GM10248 (cell line): ENCODE results near the gene CTDSPL.
"Not testable (repeated sequence)": the region's sequence is repeated elsewhere in the genome, so short reads cannot be mapped to it uniquely, and the experiment has no call there.

Experiments
- CTCF ChIA-PET: fragments of 300-600 bp; sonication (Branson Sonifier 250); formaldehyde crosslinking; extraction: SDS; loops from one replicate; lab custom pipeline; 2021; ENCODE audit warnings: antibody characterized with exemption; lab: Yijun Ruan, JAX
- POLR2A ChIA-PET: fragments of 350-650 bp; sonication (Branson Sonifier 250); formaldehyde crosslinking; extraction: SDS; loops from one replicate; lab custom pipeline; 2020; ENCODE audit warnings: antibody characterized with exemption; lab: Yijun Ruan, JAX
- DNase-seq: peaks from one replicate; pipeline ENCODE4 v3.0.0; 2012; ENCODE audit errors: extremely low spot score
- CTCF ChIP-seq: IDR thresholded peaks from 2 replicates; pipeline ENCODE4 v1.5.1; 2012; ENCODE audit warnings: mild to moderate bottlenecking, low read depth; ENCODE audit errors: extremely low read depth, missing control alignments, control extremely low read depth

CTDSPL gene

GRCh38 chr3:37968199-37968598, 106.5 kb downstream of the CTDSPL start:
- ChIA-PET POLR2A (no interaction called here), CTCF (interaction anchor here (0.8 to 13.1 kb wide), 18 partner anchors 7 to 410 kb away, joined by 3 to 331 read pairs (median 6); no protein-coding TSS in a partner anchor)
- no peak for DNase-seq
- no peak for TF ChIP-seq CTCF

- CTCF ChIA-PET, result interaction anchor here (1.0 to 13.1 kb wide), 9 partner anchors 10 to 1031 kb away, joined by 3 to 331 read pairs (median 6); no protein-coding TSS in a partner anchor
- DNase-seq, result no peak
- TF ChIP-seq CTCF, result no peak
These were observed 107.3 kb downstream of the CTDSPL start for GRCh38 chr3:37968813-37969595.

GRCh38 chr3:37969596-37970100, 108.0 kb downstream of the CTDSPL start:
- DNase-seq, result no peak
- no peak for TF ChIP-seq CTCF
- POLR2A ChIA-PET, result no interaction called here
- CTCF ChIA-PET, result interaction anchor here (0.9 to 13.1 kb wide), 6 partner anchors 10 to 1030 kb away, joined by 3 to 331 read pairs (median 4); no protein-coding TSS in a partner anchor

More at GRCh38 chr3:37968813-37969595, 107.3 kb downstream of the CTDSPL start:
- POLR2A ChIA-PET, result no interaction called here

- no peak for DNase-seq
- POLR2A ChIA-PET, result no interaction called here
- no peak for TF ChIP-seq CTCF
- CTCF ChIA-PET, result interaction anchor here (5.0 to 13.1 kb wide), 2 partner anchors 14 to 118 kb away, joined by 33 to 331 read pairs; no protein-coding TSS in a partner anchor
These were observed 109.1 kb downstream of the CTDSPL start for GRCh38 chr3:37970802-37971201.

GRCh38 chr3:37971467-37971866, 109.8 kb downstream of the CTDSPL start:
- ChIA-PET POLR2A (no interaction called here), CTCF (interaction anchor here (0.9 to 5.3 kb wide), 3 partner anchors 14 to 117 kb away, joined by 5 to 67 read pairs (median 33); no protein-coding TSS in a partner anchor)
- TF ChIP-seq CTCF, result no peak
- no peak for DNase-seq

- POLR2A ChIA-PET, DNase-seq: not testable (repeated sequence)
- CTCF ChIA-PET, result interaction anchor here (0.9 to 6.1 kb wide), 5 partner anchors 8 to 146 kb away, joined by 4 to 84 read pairs (median 33); no protein-coding TSS in a partner anchor
These were observed 110.4 kb downstream of the CTDSPL start for GRCh38 chr3:37972056-37972455.
